GM12892 (cell line): ENCODE measurements around the gene R3HDM4.

Experiments
- DNase-seq: peaks from one replicate; pipeline ENCODE4 v3.0.0; 2011; ENCODE audit not compliant: insufficient read length
- FAIRE-seq: peaks from 2 replicates; lab custom pipeline; 2011; peaks lifted over from hg19 to GRCh38; lab: Jason Lieb, UNC
- POLR2A ChIP-seq: IDR thresholded peaks from 2 replicates; pipeline ENCODE4 v1.6.1; 2011; ENCODE audit warnings: low read depth, low read length, control low read depth
- POLR2AphosphoS5 ChIP-seq: IDR thresholded peaks from 2 replicates; pipeline ENCODE4 v1.6.1; 2011; ENCODE audit warnings: low read depth, low read length, control low read depth
- TAF1 ChIP-seq: IDR thresholded peaks from 2 replicates; pipeline ENCODE4 v1.6.1; 2011; ENCODE audit warnings: low read depth, mild to moderate bottlenecking, control low read depth, low read length, borderline replicate concordance

R3HDM4 gene

GRCh38 chr19:944171-944567 is 31.1 kb upstream of the R3HDM4 start:
- TF ChIP-seq TAF1: no peak
- FAIRE-seq (no peak), DNase-seq (no peak)

GRCh38 chr19:943551-944170 is 30.6 kb upstream of the R3HDM4 start:
- FAIRE-seq (no peak), DNase-seq (no peak)
- TF ChIP-seq POLR2A: no peak
- TF ChIP-seq POLR2AphosphoS5: no peak
- TF ChIP-seq TAF1: no peak

- DNase-seq (no peak), FAIRE-seq (no peak)
- no peak for TF ChIP-seq POLR2AphosphoS5
- TF ChIP-seq TAF1: no peak
- no peak for TF ChIP-seq POLR2A
Measured at GRCh38 chr19:942133-942645, 29.2 kb upstream of the R3HDM4 start.

- TF ChIP-seq TAF1 (no peak), POLR2AphosphoS5 (no peak), POLR2A (no peak)
- DNase-seq (no peak), FAIRE-seq (no peak)
Measured at GRCh38 chr19:941292-942132, 28.5 kb upstream of the R3HDM4 start.

- TF ChIP-seq POLR2A (no peak), POLR2AphosphoS5 (no peak), TAF1 (no peak)
- peak; percentile 46 for FAIRE-seq
- DNase-seq: no peak
Measured at GRCh38 chr19:940591-941291, 27.7 kb upstream of the R3HDM4 start.

GRCh38 chr19:939922-940321 is 26.9 kb upstream of the R3HDM4 start:
- TF ChIP-seq TAF1: no peak
- no peak for TF ChIP-seq POLR2A
- TF ChIP-seq POLR2AphosphoS5: no peak
- DNase-seq (no peak), FAIRE-seq (no peak)

GRCh38 chr19:939439-939838 is 26.4 kb upstream of the R3HDM4 start:
- FAIRE-seq (no peak), DNase-seq (no peak)
- TF ChIP-seq POLR2A: no peak
- TF ChIP-seq POLR2AphosphoS5: no peak
- TF ChIP-seq TAF1: no peak

GRCh38 chr19:938233-938923 is 25.4 kb upstream of the R3HDM4 start:
- TF ChIP-seq POLR2A (no peak), TAF1 (no peak), POLR2AphosphoS5 (no peak)
- no peak for DNase-seq
- FAIRE-seq: no peak

GRCh38 chr19:937259-937694 is 24.3 kb upstream of the R3HDM4 start:
- no peak for TF ChIP-seq TAF1
- TF ChIP-seq POLR2AphosphoS5: no peak
- TF ChIP-seq POLR2A: no peak
- FAIRE-seq (no peak), DNase-seq (no peak)

GRCh38 chr19:936175-936546 is 23.1 kb upstream of the R3HDM4 start:
- DNase-seq: no peak
- no peak for TF ChIP-seq POLR2AphosphoS5
- no peak for TF ChIP-seq TAF1
- no peak for TF ChIP-seq POLR2A
- FAIRE-seq: no peak

- DNase-seq (no peak), FAIRE-seq (no peak)
- TF ChIP-seq TAF1: no peak
- TF ChIP-seq POLR2A: no peak
- no peak for TF ChIP-seq POLR2AphosphoS5
Measured at GRCh38 chr19:934865-935479, 22.0 kb upstream of the R3HDM4 start.
